CD4-positive, alpha-beta memory T cell (primary cell): ENCODE measurements around the gene SVOP. TPM values are rescaled to one million over a fixed set of nuclear protein-coding genes. Genes with fewer than 3 reads are reported as not detected.
A peak's percentile ranks its signal among the peaks of the same experiment; 100 is the strongest.

Source experiments
- CTCF ChIA-PET: fragments of 350-600 bp; sonication (Branson Sonifier 250); formaldehyde crosslinking; loops from one replicate; lab custom pipeline; 2021; ENCODE audit warnings: inconsistent platforms; ENCODE audit not compliant: partially characterized antibody; lab: Charles Lee
- POLR2A ChIA-PET: fragments of 350-600 bp; sonication (Branson Sonifier 250); formaldehyde crosslinking; loops from one replicate; lab custom pipeline; 2021; ENCODE audit not compliant: partially characterized antibody; lab: Charles Lee
- DNase-seq, 5 donors: peaks; one replicate each; pipeline versions ENCODE4 v3.0.0 to v3.0.0-alpha.2; 2020 to 2022; ENCODE audit warnings: mixed read lengths in 1 of 5
- H3K27ac ChIP-seq: one replicate; pipeline ENCODE4 v1.7.0; 2013; ENCODE audit warnings: low read depth, low read length
- H3K27me3 ChIP-seq: 2 replicates; pipeline ENCODE4 v1.7.0; 2013; ENCODE audit warnings: mild to moderate bottlenecking, low read length, moderate library complexity; ENCODE audit not compliant: insufficient read depth
- H3K36me3 ChIP-seq: 2 replicates; pipeline ENCODE4 v1.7.0; 2013; ENCODE audit warnings: mild to moderate bottlenecking, low read length, moderate library complexity; ENCODE audit not compliant: insufficient read depth
- H3K4me1 ChIP-seq: 2 replicates; pipeline ENCODE4 v1.7.0; 2013; ENCODE audit warnings: mild to moderate bottlenecking, low read length, moderate library complexity; ENCODE audit not compliant: insufficient read depth
- H3K4me3 ChIP-seq, 2 donors: one replicate each; pipeline ENCODE4 v1.7.0; 2013; ENCODE audit warnings: low read length in 2 of 2, mild to moderate bottlenecking in 1 of 2
- H3K9me3 ChIP-seq, 2 donors: one replicate each; pipeline ENCODE4 v1.7.0; 2013; ENCODE audit warnings: low read length in 2 of 2, control low read depth in 1 of 2; ENCODE audit not compliant: control insufficient read depth in 1 of 2
- H3K27ac Mint-ChIP-seq, 7 donors: one replicate each; pipeline ENCODE4 v1.8.0; 2020 to 2021; ENCODE audit warnings: mixed read lengths in 7 of 7, mild to moderate bottlenecking in 6 of 7, inconsistent platforms in 3 of 7, moderate library complexity in 3 of 7
- H3K27me3 Mint-ChIP-seq, 2 donors: one replicate each; pipeline ENCODE4 v1.8.0; 2020 to 2021; ENCODE audit warnings: mixed read lengths in 2 of 2
- H3K36me3 Mint-ChIP-seq, 2 donors: one replicate each; pipeline ENCODE4 v1.8.0; 2020 to 2021; ENCODE audit warnings: mixed read lengths in 2 of 2, inconsistent platforms in 1 of 2, mild to moderate bottlenecking in 1 of 2
- H3K4me1 Mint-ChIP-seq, 4 donors: one replicate each; pipeline ENCODE4 v1.8.0; 2020 to 2021; ENCODE audit warnings: mixed read lengths in 4 of 4, mild to moderate bottlenecking in 1 of 4
- H3K4me3 Mint-ChIP-seq, 8 donors: one replicate each; pipeline ENCODE4 v1.8.0; 2020 to 2021; ENCODE audit warnings: mixed read lengths in 8 of 8, mild to moderate bottlenecking in 7 of 8, moderate library complexity in 6 of 8, inconsistent platforms in 3 of 8
- H3K9me3 Mint-ChIP-seq, 8 donors: one replicate each; pipeline ENCODE4 v1.8.0; 2020 to 2021; ENCODE audit warnings: mixed read lengths in 8 of 8, mild to moderate bottlenecking in 5 of 8, inconsistent platforms in 3 of 8, moderate library complexity in 1 of 8
- intact Hi-C: fragments of 100-400 bp; cut with micrococcal nuclease; formaldehyde crosslinking; loops from one replicate; pipeline ENCODE4 v1.15.1; 2023
- polyA plus RNA-seq, 2 donors: library from polyadenylated mRNA; unstranded; fragments of 300-500 nt; fragmentation: Illumina TruSeq; gene quantifications; one replicate each; pipeline ENCODE4 v1.2.3, GENCODE V29; 2021
- total RNA-seq, 2 experiments: library from RNA; stranded (reverse); gene quantifications; one replicate each; pipeline ENCODE4 v1.2.3, GENCODE V29; 2021

Gene SVOP
- total and polyA plus RNA-seq, 4 experiments from 2014 or later: not detected

- Mint-ChIP-seq H3K27me3 (peaks cover 2 to 3% of the 10 kb centered on the region in 2 donors), H3K4me3 (no peak overlapping the region), H3K36me3 (no peaks in the 10 kb centered on the region), H3K4me1 (no peaks in the 10 kb centered on the region), H3K27ac (no peak overlapping the region), H3K9me3 (peaks cover 0 to 8% (median 1%) of the 10 kb centered on the region in 8 donors)
- Histone ChIP-seq H3K27me3 (no peaks in the 10 kb centered on the region), H3K4me1 (no peaks in the 10 kb centered on the region), H3K27ac (no peak overlapping the region), H3K4me3 (no peak overlapping the region), H3K9me3 (no peaks in the 10 kb centered on the region), H3K36me3 (no peaks in the 10 kb centered on the region)
- intact Hi-C loops: no loop called here
- CTCF ChIA-PET: interaction anchor here (0.9 kb wide), 1 partner anchor 12 kb away, joined by 3 read pairs; no protein-coding TSS in a partner anchor
- no peak for DNase-seq
- POLR2A ChIA-PET: no interaction called here
Observed at GRCh38 chr12:108918206-108918605, 102.7 kb downstream of the SVOP start.

- H3K4me3 ChIP-seq: no peak overlapping the region
- no peaks in the 10 kb centered on the region for H3K9me3 ChIP-seq
- intact Hi-C loops: no loop called here
- H3K36me3 Mint-ChIP-seq: no peaks in the 10 kb centered on the region
- H3K27me3 Mint-ChIP-seq: peaks cover 2 to 4% of the 10 kb centered on the region in 2 donors
- peaks cover 0 to 6% (median 0%) of the 10 kb centered on the region in 8 donors for H3K9me3 Mint-ChIP-seq
- H3K4me1 Mint-ChIP-seq: no peaks in the 10 kb centered on the region
- ChIA-PET CTCF (no interaction called here), POLR2A (no interaction called here)
- no peak for DNase-seq
- no peaks in the 10 kb centered on the region for H3K4me1 ChIP-seq
- no peak overlapping the region for H3K27ac Mint-ChIP-seq
- no peak overlapping the region for H3K4me3 Mint-ChIP-seq
- no peak overlapping the region for H3K27ac ChIP-seq
- H3K27me3 ChIP-seq: no peaks in the 10 kb centered on the region
- no peaks in the 10 kb centered on the region for H3K36me3 ChIP-seq
Observed at GRCh38 chr12:108916336-108916735, 104.5 kb downstream of the SVOP start.

- H3K27ac ChIP-seq: no peak overlapping the region
- CTCF ChIA-PET: no interaction called here
- POLR2A ChIA-PET: no interaction called here
- Mint-ChIP-seq H3K27me3 (peaks cover 2 to 4% of the 10 kb centered on the region in 2 donors), H3K9me3 (peaks cover 0 to 6% (median 0%) of the 10 kb centered on the region in 8 donors), H3K27ac (no peak overlapping the region), H3K4me1 (no peaks in the 10 kb centered on the region), H3K4me3 (no peak overlapping the region), H3K36me3 (no peaks in the 10 kb centered on the region)
- H3K36me3 ChIP-seq: no peaks in the 10 kb centered on the region
- no peaks in the 10 kb centered on the region for H3K4me1 ChIP-seq
- no peaks in the 10 kb centered on the region for H3K27me3 ChIP-seq
- DNase-seq: no peak
- no peaks in the 10 kb centered on the region for H3K9me3 ChIP-seq
- no peak overlapping the region for H3K4me3 ChIP-seq
- intact Hi-C loops: no loop called here
Observed at GRCh38 chr12:108915632-108916133, 105.2 kb downstream of the SVOP start.

DNA sequence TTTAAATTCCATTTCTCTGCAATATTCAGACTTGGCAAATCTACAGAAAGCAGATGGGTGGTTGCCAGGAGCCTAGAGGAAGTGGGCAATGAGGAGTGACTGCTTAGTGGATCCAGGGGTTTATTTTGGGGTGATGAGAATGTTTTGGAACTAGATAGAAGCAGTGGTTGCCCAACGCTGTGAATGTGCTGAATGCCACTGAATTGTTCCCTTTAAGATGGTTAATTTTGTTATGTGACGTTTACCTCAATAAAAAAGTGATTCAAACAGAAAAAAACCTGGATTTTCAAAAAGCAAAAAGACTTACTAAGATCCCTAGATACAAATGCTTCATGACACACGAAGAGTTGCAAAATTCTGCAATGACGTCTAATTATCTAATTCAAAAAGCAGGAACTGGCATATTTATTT, 106.7 kb downstream of the SVOP start:
- Histone ChIP-seq H3K27ac (no peak overlapping the region), H3K4me3 (no peak overlapping the region), H3K9me3 (no peaks in the 10 kb centered on the region), H3K27me3 (no peaks in the 10 kb centered on the region), H3K36me3 (no peaks in the 10 kb centered on the region), H3K4me1 (no peaks in the 10 kb centered on the region)
- Mint-ChIP-seq H3K27ac (no peak overlapping the region), H3K4me3 (no peak overlapping the region), H3K27me3 (peaks cover 2 to 3% of the 10 kb centered on the region in 2 donors), H3K36me3 (no peaks in the 10 kb centered on the region), H3K9me3 (no peaks in the 10 kb centered on the region), H3K4me1 (no peaks in the 10 kb centered on the region)
- ChIA-PET CTCF (no interaction called here), POLR2A (no interaction called here)
- no peak for DNase-seq
- intact Hi-C loops: no loop called here

DNA sequence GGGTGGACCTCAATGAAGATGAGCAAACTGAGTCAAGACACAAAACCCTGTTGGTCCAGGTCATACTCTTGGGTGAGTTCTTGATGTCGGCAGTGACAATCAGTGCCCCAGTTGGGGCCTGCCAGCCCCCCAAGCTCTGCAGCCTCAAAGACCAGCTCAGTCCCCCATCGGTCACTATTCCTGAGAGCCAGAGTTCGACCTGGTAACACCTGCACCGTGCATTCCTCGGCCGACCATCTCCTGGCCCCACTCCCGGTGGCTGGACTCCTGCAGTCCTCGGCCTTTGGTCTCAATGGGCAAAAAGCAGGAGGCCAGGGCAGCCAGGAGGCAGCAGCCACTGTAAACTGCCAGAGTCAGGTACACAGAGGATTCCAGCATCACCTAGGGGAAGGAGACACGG, 108.5 kb downstream of the SVOP start:
- Mint-ChIP-seq H3K4me3 (no peak overlapping the region), H3K9me3 (no peaks in the 10 kb centered on the region), H3K27ac (peak overlapping the region in 1 of 7 donors; percentile 25), H3K36me3 (no peaks in the 10 kb centered on the region), H3K27me3 (peaks cover 4 to 6% of the 10 kb centered on the region in 2 donors), H3K4me1 (no peaks in the 10 kb centered on the region)
- Histone ChIP-seq H3K27me3 (no peaks in the 10 kb centered on the region), H3K27ac (no peak overlapping the region), H3K4me3 (no peak overlapping the region), H3K9me3 (no peaks in the 10 kb centered on the region), H3K4me1 (no peaks in the 10 kb centered on the region), H3K36me3 (no peaks in the 10 kb centered on the region)
- CTCF ChIA-PET: interaction anchor here (1.7 kb wide), 1 partner anchor 38 kb away, joined by 4 read pairs; no protein-coding TSS in a partner anchor
- intact Hi-C loops: no loop called here
- no peak for DNase-seq
- POLR2A ChIA-PET: no interaction called here

DNA sequence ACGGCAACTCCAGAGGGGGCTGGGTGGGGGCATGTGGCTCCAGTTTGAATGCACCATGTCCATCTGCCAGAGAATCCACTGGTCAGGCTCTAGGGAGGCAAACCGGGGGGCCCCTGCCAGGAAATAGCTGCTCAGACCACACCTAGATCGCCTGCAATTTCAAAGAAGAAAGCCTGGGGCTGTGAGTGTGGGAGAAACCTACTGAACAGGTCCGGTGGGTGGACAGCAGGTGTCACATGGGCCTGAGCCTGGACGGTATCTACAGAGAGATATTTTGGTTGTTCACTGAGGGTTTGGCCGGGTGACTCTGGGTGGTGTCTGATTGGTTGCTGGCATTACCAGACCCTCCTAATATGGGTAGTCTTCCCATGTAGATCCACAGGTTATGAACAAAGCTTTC, 109.0 kb downstream of the SVOP start:
- peak overlapping the region in 1 of 7 donors; percentile 25 for H3K27ac Mint-ChIP-seq
- Histone ChIP-seq H3K27ac (no peak overlapping the region), H3K4me1 (no peaks in the 10 kb centered on the region), H3K36me3 (no peaks in the 10 kb centered on the region), H3K9me3 (no peaks in the 10 kb centered on the region), H3K4me3 (no peak overlapping the region), H3K27me3 (no peaks in the 10 kb centered on the region)
- H3K9me3 Mint-ChIP-seq: no peaks in the 10 kb centered on the region
- no peak for DNase-seq
- no peak overlapping the region for H3K4me3 Mint-ChIP-seq
- CTCF ChIA-PET: interaction anchor here (1.7 kb wide), 1 partner anchor 39 kb away, joined by 4 read pairs; no protein-coding TSS in a partner anchor
- peaks cover 4 to 6% of the 10 kb centered on the region in 2 donors for H3K27me3 Mint-ChIP-seq
- intact Hi-C loops: no loop called here
- POLR2A ChIA-PET: no interaction called here
- no peaks in the 10 kb centered on the region for H3K36me3 Mint-ChIP-seq
- no peaks in the 10 kb centered on the region for H3K4me1 Mint-ChIP-seq

- Mint-ChIP-seq H3K27ac (no peak overlapping the region), H3K36me3 (no peaks in the 10 kb centered on the region), H3K27me3 (peaks cover 6 to 7% of the 10 kb centered on the region in 2 donors), H3K4me1 (no peaks in the 10 kb centered on the region), H3K4me3 (no peak overlapping the region), H3K9me3 (no peaks in the 10 kb centered on the region)
- H3K27ac ChIP-seq: no peak overlapping the region
- DNase-seq: no peak
- H3K4me1 ChIP-seq: no peaks in the 10 kb centered on the region
- CTCF ChIA-PET: no interaction called here
- POLR2A ChIA-PET: no interaction called here
- intact Hi-C loops: no loop called here
- H3K36me3 ChIP-seq: no peaks in the 10 kb centered on the region
- no peak overlapping the region for H3K4me3 ChIP-seq
- no peaks in the 10 kb centered on the region for H3K9me3 ChIP-seq
- H3K27me3 ChIP-seq: no peaks in the 10 kb centered on the region
Observed at GRCh38 chr12:108910336-108910735, 110.5 kb downstream of the SVOP start.
